H9 (cell line): ENCODE measurements around the gene VSIG8. TPM values are rescaled to one million over a fixed set of nuclear protein-coding genes. Genes with fewer than 3 reads are reported as not detected.

Source experiments
- DNase-seq: peaks from one replicate; pipeline ENCODE4 v3.0.0-alpha.2; 2017
- H2AFZ ChIP-seq: one replicate; pipeline ENCODE4 v1.6.1; 2013; ENCODE audit warnings: mild to moderate bottlenecking, low read length, control low read depth, moderate library complexity
- H2AK5ac ChIP-seq: 2 replicates; pipeline ENCODE4 v1.6.1; 2013; ENCODE audit warnings: low read length, control low read depth, mixed read lengths; ENCODE audit not compliant: insufficient read length
- H2BK120ac ChIP-seq: one replicate; pipeline ENCODE4 v1.6.1; 2013; ENCODE audit warnings: low read depth, mild to moderate bottlenecking, low read length, control low read depth, inconsistent platforms; ENCODE audit not compliant: poor library complexity, severe bottlenecking
- H2BK12ac ChIP-seq: 2 replicates; pipeline ENCODE4 v1.6.1; 2013; ENCODE audit warnings: low read length, control low read depth, mixed read lengths, low read depth; ENCODE audit not compliant: insufficient read length
- H2BK15ac ChIP-seq: 2 replicates; pipeline ENCODE4 v1.6.1; 2013; ENCODE audit warnings: low read depth, low read length, control low read depth
- H2BK20ac ChIP-seq: one replicate; pipeline ENCODE4 v1.6.1; 2013; ENCODE audit warnings: low read depth, mild to moderate bottlenecking, low read length, control low read depth, inconsistent platforms; ENCODE audit not compliant: poor library complexity, severe bottlenecking
- H2BK5ac ChIP-seq: 2 replicates; pipeline ENCODE4 v1.6.1; 2013; ENCODE audit warnings: low read length, control low read depth, mixed read lengths; ENCODE audit not compliant: insufficient read length
- H3K14ac ChIP-seq: 2 replicates; pipeline ENCODE4 v1.6.1; 2013; ENCODE audit warnings: low read length, control low read depth; ENCODE audit not compliant: insufficient read depth
- H3K18ac ChIP-seq: 2 replicates; pipeline ENCODE4 v1.6.1; 2013; ENCODE audit warnings: low read depth, mild to moderate bottlenecking, mixed read lengths, low read length, control low read depth; ENCODE audit not compliant: insufficient read length
- H3K23ac ChIP-seq: 2 replicates; pipeline ENCODE4 v1.6.1; 2013; ENCODE audit warnings: low read length, control low read depth, mixed read lengths, low read depth; ENCODE audit not compliant: insufficient read length
- H3K23me2 ChIP-seq: 2 replicates; pipeline ENCODE4 v1.6.1; 2013; ENCODE audit warnings: low read depth, mild to moderate bottlenecking, mixed read lengths, low read length, control low read depth; ENCODE audit not compliant: insufficient read length, poor library complexity, severe bottlenecking
- H3K27ac ChIP-seq: 2 replicates; pipeline ENCODE4 v1.5.1; 2013; ENCODE audit warnings: low read length, control low read depth, mixed read lengths, low read depth; ENCODE audit not compliant: insufficient read length
- H3K27me3 ChIP-seq: 2 replicates; pipeline ENCODE4 v1.6.1; 2013; ENCODE audit warnings: low read length, control low read depth, inconsistent platforms; ENCODE audit not compliant: insufficient read depth
- H3K4ac ChIP-seq: 2 replicates; pipeline ENCODE4 v1.6.1; 2013; ENCODE audit warnings: low read depth, mild to moderate bottlenecking, control low read depth, inconsistent platforms, low read length, moderate library complexity
- H3K4me1 ChIP-seq: 2 replicates; pipeline ENCODE4 v1.6.1; 2013; ENCODE audit warnings: low read length, control low read depth, inconsistent platforms; ENCODE audit not compliant: insufficient read depth
- H3K4me2 ChIP-seq: 2 replicates; pipeline ENCODE4 v1.6.1; 2013; ENCODE audit warnings: low read length, control low read depth, mixed read lengths; ENCODE audit not compliant: insufficient read length, insufficient read depth
- H3K56ac ChIP-seq: 2 replicates; pipeline ENCODE4 v1.6.1; 2013; ENCODE audit warnings: low read depth, mild to moderate bottlenecking, mixed read lengths, low read length, control low read depth; ENCODE audit not compliant: insufficient read length
- H3K79me1 ChIP-seq: 2 replicates; pipeline ENCODE4 v1.6.1; 2013; ENCODE audit warnings: low read depth, mild to moderate bottlenecking, moderate library complexity, low read length, control low read depth, inconsistent platforms; ENCODE audit not compliant: insufficient read depth, poor library complexity, severe bottlenecking
- H3K79me2 ChIP-seq: 2 replicates; pipeline ENCODE4 v1.6.1; 2013; ENCODE audit warnings: low read length, control low read depth, inconsistent platforms; ENCODE audit not compliant: insufficient read depth
- H3K9ac ChIP-seq: 2 replicates; pipeline ENCODE4 v1.6.1; 2013; ENCODE audit warnings: low read length, control low read depth, mixed read lengths; ENCODE audit not compliant: insufficient read length; ENCODE audit errors: extremely low read depth
- H3K9me3 ChIP-seq: one replicate; pipeline ENCODE4 v1.6.1; 2013; ENCODE audit warnings: low read depth, low read length, inconsistent platforms; ENCODE audit not compliant: control insufficient read depth
- H3T11ph ChIP-seq: one replicate; pipeline ENCODE4 v1.6.1; 2013; ENCODE audit warnings: mild to moderate bottlenecking, low read length, control low read depth, inconsistent platforms
- H4K20me1 ChIP-seq: one replicate; pipeline ENCODE4 v1.6.1; 2013; ENCODE audit not compliant: control insufficient read depth, insufficient read length, insufficient read depth
- H4K5ac ChIP-seq: 2 replicates; pipeline ENCODE4 v1.6.1; 2013; ENCODE audit warnings: low read depth, mild to moderate bottlenecking, mixed read lengths, low read length, control low read depth; ENCODE audit not compliant: insufficient read length
- H4K8ac ChIP-seq: replicated peaks from 2 replicates; pipeline ENCODE4 v1.6.1; 2013; ENCODE audit warnings: low read length, control low read depth, mixed read lengths, low read depth; ENCODE audit not compliant: insufficient read length
- H4K91ac ChIP-seq: 2 replicates; pipeline ENCODE4 v1.6.1; 2013; ENCODE audit warnings: low read depth, mild to moderate bottlenecking, moderate library complexity, mixed read lengths, low read length, control low read depth; ENCODE audit not compliant: insufficient read length
- H3K27ac Mint-ChIP-seq, 3 experiments: 2 replicates in 2 of 3; 3 replicates in 1 of 3; pipeline ENCODE4 v1.8.0; 2020 to 2021; ENCODE audit warnings: mixed read lengths in 3 of 3, mild to moderate bottlenecking in 1 of 3, moderate library complexity in 1 of 3
- H3K27me3 Mint-ChIP-seq: 2 replicates; pipeline ENCODE4 v1.8.0; 2021; ENCODE audit warnings: low read depth, mild to moderate bottlenecking, moderate library complexity, mixed read lengths
- H3K36me3 Mint-ChIP-seq, 3 experiments: 2 replicates in 2 of 3; 3 replicates in 1 of 3; pipeline ENCODE4 v1.8.0; 2020 to 2021; ENCODE audit warnings: low read depth in 3 of 3, mixed read lengths in 3 of 3; ENCODE audit not compliant: insufficient read depth in 1 of 3
- H3K4me1 Mint-ChIP-seq, 2 experiments: 2 replicates each; pipeline ENCODE4 v1.8.0; 2020; ENCODE audit warnings: mixed read lengths in 2 of 2
- H3K4me3 Mint-ChIP-seq, 2 experiments: 2 replicates in 1 of 2; 3 replicates in 1 of 2; pipeline ENCODE4 v1.8.0; 2020 to 2021; ENCODE audit warnings: mild to moderate bottlenecking in 2 of 2, mixed read lengths in 2 of 2, moderate library complexity in 1 of 2
- H3K9me3 Mint-ChIP-seq, 2 experiments: 2 replicates in 1 of 2; 3 replicates in 1 of 2; pipeline ENCODE4 v1.8.0; 2020; ENCODE audit warnings: mild to moderate bottlenecking in 2 of 2, mixed read lengths in 2 of 2, moderate library complexity in 1 of 2
- WGBS: extraction: QIAGEN DNeasy Blood & Tissue Kit; methylation state at CpG from one replicate; pipeline ENCODE4 v1.1.7; 2013; ENCODE audit warnings: missing lambda C conversion rate, low lambda C conversion rate, mixed read lengths; ENCODE audit not compliant: insufficient read length; ENCODE audit errors: extremely low coverage; 5-methylcytosine and 5-hydroxymethylcytosine counted together
- total RNA-seq: library from RNA; stranded (reverse); gene quantifications from 2 replicates; pipeline ENCODE4 v1.2.1, GENCODE V29; 2021
- TF ChIP-seq, protein P1 (sequence below): fragments of 200-600 bp; sonication (generic); conservative IDR thresholded peaks from 3 replicates; pipeline ENCODE4 v1.8.0; 2021; ENCODE audit warnings: antibody characterized with exemption, mild to moderate bottlenecking

Gene VSIG8
- total RNA-seq, 1 experiment from 2014 or later = not detected

DNA sequence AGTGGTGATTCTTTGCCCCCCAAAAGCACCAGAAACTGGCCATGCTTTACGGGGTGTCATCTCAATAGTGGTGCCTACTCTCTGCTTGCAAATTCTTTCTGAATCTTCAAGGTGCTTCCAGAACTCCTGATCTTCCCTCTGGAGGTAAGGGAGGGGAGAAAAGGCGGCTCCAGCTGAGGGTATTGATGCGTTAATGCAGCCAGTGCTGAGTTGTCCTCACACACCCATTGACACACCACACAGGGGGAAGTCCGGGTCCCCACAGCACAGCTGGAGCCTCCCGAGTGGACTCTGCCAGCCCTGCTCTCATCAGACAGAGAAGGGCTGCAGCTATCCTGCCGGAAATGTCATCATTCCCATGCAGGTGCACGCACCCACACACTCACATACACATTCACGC, 1.2 kb downstream of the VSIG8 start:
- no peak overlapping the region for H2BK120ac ChIP-seq
- no peak overlapping the region for H3T11ph ChIP-seq
- H4K8ac ChIP-seq = no peak overlapping the region
- H3K4me1 Mint-ChIP-seq = peaks cover 15 to 19% of the 10 kb centered on the region in 2 experiments
- no peak overlapping the region for H4K5ac ChIP-seq
- H3K4me2 ChIP-seq = no peak overlapping the region
- H4K91ac ChIP-seq = no peak overlapping the region
- no peak overlapping the region for H3K9ac ChIP-seq
- no peak overlapping the region for H2BK12ac ChIP-seq
- no peak overlapping the region for H2BK20ac ChIP-seq
- H3K27me3 ChIP-seq = no peaks in the 10 kb centered on the region
- TF ChIP-seq, protein P1, sequence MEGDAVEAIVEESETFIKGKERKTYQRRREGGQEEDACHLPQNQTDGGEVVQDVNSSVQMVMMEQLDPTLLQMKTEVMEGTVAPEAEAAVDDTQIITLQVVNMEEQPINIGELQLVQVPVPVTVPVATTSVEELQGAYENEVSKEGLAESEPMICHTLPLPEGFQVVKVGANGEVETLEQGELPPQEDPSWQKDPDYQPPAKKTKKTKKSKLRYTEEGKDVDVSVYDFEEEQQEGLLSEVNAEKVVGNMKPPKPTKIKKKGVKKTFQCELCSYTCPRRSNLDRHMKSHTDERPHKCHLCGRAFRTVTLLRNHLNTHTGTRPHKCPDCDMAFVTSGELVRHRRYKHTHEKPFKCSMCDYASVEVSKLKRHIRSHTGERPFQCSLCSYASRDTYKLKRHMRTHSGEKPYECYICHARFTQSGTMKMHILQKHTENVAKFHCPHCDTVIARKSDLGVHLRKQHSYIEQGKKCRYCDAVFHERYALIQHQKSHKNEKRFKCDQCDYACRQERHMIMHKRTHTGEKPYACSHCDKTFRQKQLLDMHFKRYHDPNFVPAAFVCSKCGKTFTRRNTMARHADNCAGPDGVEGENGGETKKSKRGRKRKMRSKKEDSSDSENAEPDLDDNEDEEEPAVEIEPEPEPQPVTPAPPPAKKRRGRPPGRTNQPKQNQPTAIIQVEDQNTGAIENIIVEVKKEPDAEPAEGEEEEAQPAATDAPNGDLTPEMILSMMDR = no peak
- H3K23me2 ChIP-seq = no peaks in the 10 kb centered on the region
- H3K79me1 ChIP-seq = no peaks in the 10 kb centered on the region
- H2AFZ ChIP-seq = no peak overlapping the region
- H3K27ac ChIP-seq = no peak overlapping the region
- no peak overlapping the region for H3K4ac ChIP-seq
- H3K4me3 Mint-ChIP-seq = no peak overlapping the region
- H2BK15ac ChIP-seq = no peak overlapping the region
- no peak overlapping the region for H3K23ac ChIP-seq
- H3K79me2 ChIP-seq = no peaks in the 10 kb centered on the region
- H2AK5ac ChIP-seq = no peak overlapping the region
- no peaks in the 10 kb centered on the region for H3K36me3 Mint-ChIP-seq
- peaks cover 38% of the 10 kb centered on the region for H3K27me3 Mint-ChIP-seq
- peaks cover 2% of the 10 kb centered on the region for H4K20me1 ChIP-seq
- H3K4me1 ChIP-seq = no peaks in the 10 kb centered on the region
- no peak for DNase-seq
- H3K9me3 Mint-ChIP-seq = no peaks in the 10 kb centered on the region
- no peak overlapping the region for H3K56ac ChIP-seq
- no peak overlapping the region for H3K27ac Mint-ChIP-seq
- WGBS = no CpG with 5 or more reads among the region's 8 CpGs
- no peaks in the 10 kb centered on the region for H3K9me3 ChIP-seq
- H3K14ac ChIP-seq = no peak overlapping the region
- no peak overlapping the region for H2BK5ac ChIP-seq
- no peak overlapping the region for H3K18ac ChIP-seq
